ENCODE measurements around the gene CXorf58. TPM values are rescaled to one million over a fixed set of nuclear protein-coding genes. Genes with fewer than 3 reads are reported as not detected.

Gene CXorf58
- total RNA-seq, 1 experiment from 2014 or later, result not detected

- no TSS peak for BruUV-seq (replicated peaks)
Observed at GRCh38 chrX:23944234-23944633, 36.4 kb downstream of the CXorf58 start.

GRCh38 chrX:23945206-23945605, 37.4 kb downstream of the CXorf58 start:
- DNase-seq (ENCODE audit: unreplicated experiment), result no peak

More at GRCh38 chrX:23944234-23944633, 36.4 kb downstream of the CXorf58 start:
- H3K4me3 Mint-ChIP-seq (ENCODE audit: unreplicated experiment), result no peak overlapping the region
- DNase-seq (ENCODE audit: unreplicated experiment), result no peak
- H3K27ac Mint-ChIP-seq (ENCODE audit: low read depth, unreplicated experiment), result no peak overlapping the region
- ChIA-PET POLR2A (interaction anchor here (0.8 kb wide), 1 partner anchor 69 kb away, joined by 3 read pairs; no protein-coding TSS in a partner anchor), CTCF (no interaction called here)
- intact Hi-C loops (cut with micrococcal nuclease), result no loop called here
- no peaks in the 10 kb centered on the region for H3K36me3 Mint-ChIP-seq (ENCODE audit: insufficient read depth, unreplicated experiment)
- TF ChIP-seq, protein P1, sequence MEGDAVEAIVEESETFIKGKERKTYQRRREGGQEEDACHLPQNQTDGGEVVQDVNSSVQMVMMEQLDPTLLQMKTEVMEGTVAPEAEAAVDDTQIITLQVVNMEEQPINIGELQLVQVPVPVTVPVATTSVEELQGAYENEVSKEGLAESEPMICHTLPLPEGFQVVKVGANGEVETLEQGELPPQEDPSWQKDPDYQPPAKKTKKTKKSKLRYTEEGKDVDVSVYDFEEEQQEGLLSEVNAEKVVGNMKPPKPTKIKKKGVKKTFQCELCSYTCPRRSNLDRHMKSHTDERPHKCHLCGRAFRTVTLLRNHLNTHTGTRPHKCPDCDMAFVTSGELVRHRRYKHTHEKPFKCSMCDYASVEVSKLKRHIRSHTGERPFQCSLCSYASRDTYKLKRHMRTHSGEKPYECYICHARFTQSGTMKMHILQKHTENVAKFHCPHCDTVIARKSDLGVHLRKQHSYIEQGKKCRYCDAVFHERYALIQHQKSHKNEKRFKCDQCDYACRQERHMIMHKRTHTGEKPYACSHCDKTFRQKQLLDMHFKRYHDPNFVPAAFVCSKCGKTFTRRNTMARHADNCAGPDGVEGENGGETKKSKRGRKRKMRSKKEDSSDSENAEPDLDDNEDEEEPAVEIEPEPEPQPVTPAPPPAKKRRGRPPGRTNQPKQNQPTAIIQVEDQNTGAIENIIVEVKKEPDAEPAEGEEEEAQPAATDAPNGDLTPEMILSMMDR (IDR thresholded peaks at IDR 0.05; ENCODE audit: unreplicated experiment), result no peak
- no peaks in the 10 kb centered on the region for H3K4me1 Mint-ChIP-seq (ENCODE audit: insufficient read depth, unreplicated experiment)
- H3K27me3 Mint-ChIP-seq (ENCODE audit: insufficient read depth, unreplicated experiment), result peaks cover 75% of the 10 kb centered on the region
- no peaks in the 10 kb centered on the region for H3K9me3 Mint-ChIP-seq (ENCODE audit: unreplicated experiment)

DNA sequence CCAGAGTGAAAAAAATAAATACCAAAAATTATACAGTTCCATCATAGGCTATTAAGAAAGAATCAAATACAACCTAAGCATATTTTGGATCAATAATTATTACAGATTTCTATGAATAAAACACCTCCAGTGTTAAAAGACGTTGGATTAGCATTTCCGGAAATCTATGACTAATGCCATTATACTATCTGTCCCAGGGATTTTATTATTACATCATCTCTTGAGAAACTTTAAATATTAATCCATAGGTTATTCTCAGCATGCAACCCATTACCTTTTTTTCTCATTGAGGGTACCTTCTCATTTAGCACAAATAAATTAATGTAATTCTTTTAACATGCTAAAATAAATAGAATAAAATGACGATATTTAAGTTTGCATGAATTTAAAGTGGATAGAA, 44.6 kb downstream of the CXorf58 start:
- Mint-ChIP-seq H3K4me1 (ENCODE audit: insufficient read depth, unreplicated experiment) (peaks cover 7% of the 10 kb centered on the region), H3K27ac (ENCODE audit: low read depth, unreplicated experiment) (no peak overlapping the region), H3K27me3 (ENCODE audit: insufficient read depth, unreplicated experiment) (peaks cover 14% of the 10 kb centered on the region), H3K4me3 (ENCODE audit: unreplicated experiment) (no peak overlapping the region), H3K9me3 (ENCODE audit: unreplicated experiment) (no peaks in the 10 kb centered on the region), H3K36me3 (ENCODE audit: insufficient read depth, unreplicated experiment) (peaks cover 6% of the 10 kb centered on the region)
- POLR2A ChIA-PET, result no interaction called here
- intact Hi-C loops (cut with micrococcal nuclease), result no loop called here
- TF ChIP-seq, protein P1 (IDR thresholded peaks at IDR 0.05; ENCODE audit: unreplicated experiment), result no peak
- DNase-seq (ENCODE audit: unreplicated experiment), result no peak
- CTCF ChIA-PET, result interaction anchor here (0.6 kb wide), 1 partner anchor 16 kb away, joined by 3 read pairs; no protein-coding TSS in a partner anchor
- no TSS peak for BruUV-seq (replicated peaks)

More at GRCh38 chrX:23945206-23945605, 37.4 kb downstream of the CXorf58 start:
- Mint-ChIP-seq H3K4me3 (ENCODE audit: unreplicated experiment) (no peak overlapping the region), H3K36me3 (ENCODE audit: insufficient read depth, unreplicated experiment) (no peaks in the 10 kb centered on the region), H3K27me3 (ENCODE audit: insufficient read depth, unreplicated experiment) (peaks cover 71% of the 10 kb centered on the region), H3K27ac (ENCODE audit: low read depth, unreplicated experiment) (no peak overlapping the region), H3K4me1 (ENCODE audit: insufficient read depth, unreplicated experiment) (no peaks in the 10 kb centered on the region), H3K9me3 (ENCODE audit: unreplicated experiment) (no peaks in the 10 kb centered on the region)
- BruUV-seq (replicated peaks), result no TSS peak
- ChIA-PET POLR2A (no interaction called here), CTCF (no interaction called here)
- TF ChIP-seq, protein P1 (IDR thresholded peaks at IDR 0.05; ENCODE audit: unreplicated experiment), result no peak
- intact Hi-C loops (cut with micrococcal nuclease), result no loop called here

GRCh38 chrX:23952984-23953907, 45.4 kb downstream of the CXorf58 start:
- Mint-ChIP-seq H3K4me3 (ENCODE audit: unreplicated experiment) (no peak overlapping the region), H3K4me1 (ENCODE audit: insufficient read depth, unreplicated experiment) (peaks cover 7% of the 10 kb centered on the region), H3K9me3 (ENCODE audit: unreplicated experiment) (no peaks in the 10 kb centered on the region), H3K36me3 (ENCODE audit: insufficient read depth, unreplicated experiment) (peaks cover 6% of the 10 kb centered on the region), H3K27me3 (ENCODE audit: insufficient read depth, unreplicated experiment) (peaks cover 14% of the 10 kb centered on the region), H3K27ac (ENCODE audit: low read depth, unreplicated experiment) (no peak overlapping the region)
- intact Hi-C loops (cut with micrococcal nuclease), result no loop called here
- TF ChIP-seq, protein P1 (IDR thresholded peaks at IDR 0.05; ENCODE audit: unreplicated experiment), result no peak
- POLR2A ChIA-PET, result interaction anchor here (0.6 kb wide), 1 partner anchor 15 kb away, joined by 3 read pairs; no protein-coding TSS in a partner anchor
- CTCF ChIA-PET, result interaction anchor here (0.6 kb wide), 2 partner anchors 15 to 411 kb away, joined by 3 read pairs; no protein-coding TSS in a partner anchor
- DNase-seq (ENCODE audit: unreplicated experiment), result no peak
- no TSS peak for BruUV-seq (replicated peaks)
